Mesenchymal stem cell (in vitro differentiated cells and primary cell): ENCODE results near the gene MMUT.
"Not testable (repeated sequence)": the region's sequence is repeated elsewhere in the genome, so short reads cannot be mapped to it uniquely, and the experiment has no call there.

Source experiments
- DNase-seq: peaks from one replicate; pipeline ENCODE4 v3.0.0-alpha.2; 2013
- H2AFZ ChIP-seq: one replicate; pipeline ENCODE4 v1.6.1; 2013; ENCODE audit warnings: low read depth, mild to moderate bottlenecking, control low read depth, inconsistent platforms, low read length, moderate library complexity
- H2AK5ac ChIP-seq: 2 replicates; pipeline ENCODE4 v1.6.1; 2013; ENCODE audit warnings: low read length, moderate library complexity, mild to moderate bottlenecking, inconsistent platforms; ENCODE audit not compliant: severe bottlenecking
- H2BK120ac ChIP-seq: one replicate; pipeline ENCODE4 v1.6.1; 2013; ENCODE audit warnings: low read depth, mild to moderate bottlenecking, inconsistent platforms, low read length, moderate library complexity
- H2BK12ac ChIP-seq, 2 experiments: one replicate each; pipeline ENCODE4 v1.6.1; 2013; ENCODE audit warnings: inconsistent platforms in 2 of 2, low read length in 2 of 2, mild to moderate bottlenecking in 2 of 2, moderate library complexity in 2 of 2, control low read depth in 1 of 2
- H2BK15ac ChIP-seq: one replicate; pipeline ENCODE4 v1.6.1; 2013; ENCODE audit warnings: mild to moderate bottlenecking, low read depth, inconsistent platforms; ENCODE audit not compliant: poor library complexity, severe bottlenecking
- H2BK5ac ChIP-seq: 2 replicates; pipeline ENCODE4 v1.6.1; 2013; ENCODE audit warnings: low read depth, mild to moderate bottlenecking, low read length, control low read depth, inconsistent platforms; ENCODE audit not compliant: poor library complexity, severe bottlenecking
- H3K14ac ChIP-seq, 2 experiments: one replicate each; pipeline ENCODE4 v1.6.1; 2013; ENCODE audit warnings: inconsistent platforms in 2 of 2, low read length in 2 of 2, control low read depth in 1 of 2, mild to moderate bottlenecking in 1 of 2, moderate library complexity in 1 of 2
- H3K18ac ChIP-seq, 2 experiments: one replicate each; pipeline ENCODE4 v1.6.1; 2013; ENCODE audit warnings: inconsistent platforms in 2 of 2, low read length in 2 of 2, control low read depth in 1 of 2, low read depth in 1 of 2, mild to moderate bottlenecking in 1 of 2
- H3K23ac ChIP-seq, 2 experiments: one replicate each; pipeline ENCODE4 v1.6.1; 2013; ENCODE audit warnings: inconsistent platforms in 2 of 2, low read length in 2 of 2, mild to moderate bottlenecking in 2 of 2, moderate library complexity in 2 of 2, control low read depth in 1 of 2
- H3K27ac ChIP-seq: 2 replicates; pipeline ENCODE4 v1.5.1; 2013; ENCODE audit warnings: mild to moderate bottlenecking, moderate library complexity, low read length, control low read depth, inconsistent platforms; ENCODE audit not compliant: poor library complexity, severe bottlenecking
- H3K27me3 ChIP-seq, 2 experiments: 2 replicates each; pipeline versions ENCODE4 v1.6.1 to v1.7.0; 2013; ENCODE audit warnings: low read length in 2 of 2, mild to moderate bottlenecking in 2 of 2, moderate library complexity in 2 of 2, control low read depth in 1 of 2, inconsistent platforms in 1 of 2; ENCODE audit not compliant: control insufficient read depth in 1 of 2, insufficient read depth in 1 of 2
- H3K36me3 ChIP-seq, 2 experiments: 2 replicates each; pipeline versions ENCODE4 v1.6.1 to v1.7.0; 2013; ENCODE audit warnings: low read length in 2 of 2, control low read depth in 1 of 2, inconsistent platforms in 1 of 2, low read depth in 1 of 2, mild to moderate bottlenecking in 1 of 2; ENCODE audit not compliant: insufficient read depth in 2 of 2, control insufficient read depth in 1 of 2
- H3K4ac ChIP-seq, 2 experiments: one replicate each; pipeline ENCODE4 v1.6.1; 2013; ENCODE audit warnings: inconsistent platforms in 2 of 2, low read length in 2 of 2, mild to moderate bottlenecking in 2 of 2, moderate library complexity in 2 of 2, control low read depth in 1 of 2, low read depth in 1 of 2
- H3K4me1 ChIP-seq: 2 replicates; pipeline ENCODE4 v1.6.1; 2013; ENCODE audit warnings: low read depth, low read length, control low read depth; ENCODE audit not compliant: control insufficient read depth, insufficient read depth
- H3K4me2 ChIP-seq: 2 replicates; pipeline ENCODE4 v1.6.1; 2013; ENCODE audit warnings: low read length, mild to moderate bottlenecking, inconsistent platforms; ENCODE audit not compliant: poor library complexity, severe bottlenecking
- H3K4me3 ChIP-seq, 2 experiments: 2 replicates each; pipeline versions ENCODE4 v1.5.1 to v1.7.0; 2013; ENCODE audit warnings: low read length in 2 of 2, mild to moderate bottlenecking in 2 of 2, control low read depth in 1 of 2, low read depth in 1 of 2; ENCODE audit not compliant: insufficient read depth in 1 of 2
- H3K79me1 ChIP-seq: replicated peaks from 2 replicates; pipeline ENCODE4 v1.6.1; 2013; ENCODE audit warnings: mild to moderate bottlenecking, control low read depth, low read length, inconsistent platforms; ENCODE audit not compliant: poor library complexity, severe bottlenecking
- H3K9ac ChIP-seq: 2 replicates; pipeline ENCODE4 v1.7.0; 2013; ENCODE audit warnings: mild to moderate bottlenecking, low read length, moderate library complexity
- H3K9me3 ChIP-seq: 2 replicates; pipeline ENCODE4 v1.7.0; 2013; ENCODE audit warnings: mild to moderate bottlenecking, low read length; ENCODE audit not compliant: control insufficient read depth
- H4K8ac ChIP-seq: one replicate; pipeline ENCODE4 v1.6.1; 2013; ENCODE audit warnings: inconsistent platforms, mild to moderate bottlenecking, low read length, moderate library complexity
- H4K91ac ChIP-seq: one replicate; pipeline ENCODE4 v1.6.1; 2013; ENCODE audit warnings: mild to moderate bottlenecking, low read length, inconsistent platforms
- WGBS: methylation state at CpG from one replicate; pipeline ENCODE4 v1.1.7; 2013; ENCODE audit warnings: mixed read lengths; 5-methylcytosine and 5-hydroxymethylcytosine counted together

MMUT gene

GRCh38 chr6:49401063-49401462 is 62.0 kb downstream of the MMUT start:
- Histone ChIP-seq H3K4me2 (no peak overlapping the region), H2BK5ac (no peak overlapping the region), H4K8ac (no peak overlapping the region), H2BK12ac (no peak overlapping the region), H3K23ac (no peak overlapping the region), H2AFZ (no peak overlapping the region), H2BK15ac (no peak overlapping the region), H3K4ac (no peak overlapping the region), H4K91ac (no peak overlapping the region), H3K9ac (no peak overlapping the region), H3K27ac (no peak overlapping the region), H2BK120ac (no peak overlapping the region), H3K27me3 (no peaks in the 10 kb centered on the region), H3K14ac (no peak overlapping the region), H3K4me3 (no peak overlapping the region), H3K36me3 (no peaks in the 10 kb centered on the region), H2AK5ac (no peak overlapping the region), H3K9me3 (no peaks in the 10 kb centered on the region), H3K4me1 (no peaks in the 10 kb centered on the region), H3K18ac (no peak overlapping the region), H3K79me1 (no peaks in the 10 kb centered on the region)
- no peak for DNase-seq
- 51% methylated on average over 2 of the region's 3 CpGs for WGBS

GRCh38 chr6:49386667-49387508 is 76.2 kb downstream of the MMUT start:
- H3K4me2 ChIP-seq, DNase-seq, H3K36me3 ChIP-seq, H2BK5ac ChIP-seq, H3K27me3 ChIP-seq, H2BK12ac ChIP-seq, H3K18ac ChIP-seq, H3K4me3 ChIP-seq, H2AFZ ChIP-seq, H2AK5ac ChIP-seq, H4K91ac ChIP-seq, H3K4ac ChIP-seq, H3K9ac ChIP-seq, H3K9me3 ChIP-seq, H3K23ac ChIP-seq, H3K14ac ChIP-seq, H4K8ac ChIP-seq, H3K27ac ChIP-seq, H2BK15ac ChIP-seq, H3K79me1 ChIP-seq, H3K4me1 ChIP-seq, H2BK120ac ChIP-seq: not testable (repeated sequence)
- 88% methylated on average over 21 of the region's 28 CpGs for WGBS

GRCh38 chr6:49384904-49385303 is 78.1 kb downstream of the MMUT start:
- Histone ChIP-seq H3K4me1 (no peaks in the 10 kb centered on the region), H2BK5ac (no peak overlapping the region), H3K18ac (no peak overlapping the region), H3K4me2 (no peak overlapping the region), H3K4me3 (no peak overlapping the region), H3K27me3 (no peaks in the 10 kb centered on the region), H2BK15ac (no peak overlapping the region), H3K14ac (no peak overlapping the region), H3K9ac (no peak overlapping the region), H2AK5ac (no peak overlapping the region), H2AFZ (no peak overlapping the region), H2BK120ac (no peak overlapping the region), H3K23ac (no peak overlapping the region), H2BK12ac (no peak overlapping the region), H3K27ac (no peak overlapping the region), H4K8ac (no peak overlapping the region), H3K79me1 (no peaks in the 10 kb centered on the region), H3K9me3 (no peaks in the 10 kb centered on the region), H3K36me3 (no peaks in the 10 kb centered on the region), H4K91ac (no peak overlapping the region), H3K4ac (no peak overlapping the region)
- WGBS: no CpG with 5 or more reads among the region's 2 CpGs
- DNase-seq: peak; percentile 8
